ENCODE measurements around the gene DMAC2.
"Not testable (repeated sequence)": the region's sequence is repeated elsewhere in the genome, so short reads cannot be mapped to it uniquely, and the experiment has no call there.

DMAC2 gene

GRCh38 chr19:41421314-41421713, 18.4 kb downstream of the DMAC2 start:
- Mint-ChIP-seq H3K4me3 (no peak overlapping the region), H3K9me3 (no peaks in the 10 kb centered on the region), H3K27ac (no peak overlapping the region), H3K36me3 (ENCODE audit: low read depth) (peaks cover 16% of the 10 kb centered on the region), H3K27me3 (ENCODE audit: low read depth) (no peaks in the 10 kb centered on the region), H3K4me1 (ENCODE audit: low read depth) (no peaks in the 10 kb centered on the region)

GRCh38 chr19:41420101-41420880, 19.4 kb downstream of the DMAC2 start:
- Mint-ChIP-seq H3K27me3 (ENCODE audit: low read depth) (no peaks in the 10 kb centered on the region), H3K4me1 (ENCODE audit: low read depth) (no peaks in the 10 kb centered on the region), H3K27ac (no peak overlapping the region), H3K4me3 (no peak overlapping the region), H3K36me3 (ENCODE audit: low read depth) (peaks cover 15% of the 10 kb centered on the region), H3K9me3 (no peaks in the 10 kb centered on the region)

GRCh38 chr19:41416194-41416674, 23.5 kb downstream of the DMAC2 start:
- no peaks in the 10 kb centered on the region for H3K27me3 Mint-ChIP-seq (ENCODE audit: low read depth)
- H3K4me3 Mint-ChIP-seq = no peak overlapping the region
- peaks cover 20% of the 10 kb centered on the region for H3K36me3 Mint-ChIP-seq (ENCODE audit: low read depth)
- H3K4me1 Mint-ChIP-seq (ENCODE audit: low read depth) = no peaks in the 10 kb centered on the region
- H3K27ac Mint-ChIP-seq = no peak overlapping the region
- H3K9me3 Mint-ChIP-seq = no peaks in the 10 kb centered on the region

- Mint-ChIP-seq H3K9me3 (no peaks in the 10 kb centered on the region), H3K36me3 (ENCODE audit: low read depth) (peaks cover 17% of the 10 kb centered on the region), H3K27ac (no peak overlapping the region), H3K4me3 (no peak overlapping the region), H3K27me3 (ENCODE audit: low read depth) (no peaks in the 10 kb centered on the region), H3K4me1 (ENCODE audit: low read depth) (no peaks in the 10 kb centered on the region)
Observed at GRCh38 chr19:41415154-41415571, 24.5 kb downstream of the DMAC2 start.

GRCh38 chr19:41414461-41414860, 25.3 kb downstream of the DMAC2 start:
- H3K27ac Mint-ChIP-seq = no peak overlapping the region
- H3K27me3 Mint-ChIP-seq (ENCODE audit: low read depth) = no peaks in the 10 kb centered on the region
- no peaks in the 10 kb centered on the region for H3K9me3 Mint-ChIP-seq
- peaks cover 1% of the 10 kb centered on the region for H3K4me1 Mint-ChIP-seq (ENCODE audit: low read depth)
- H3K36me3 Mint-ChIP-seq (ENCODE audit: low read depth) = peaks cover 17% of the 10 kb centered on the region
- H3K4me3 Mint-ChIP-seq = no peak overlapping the region

GRCh38 chr19:41413947-41414346, 25.8 kb downstream of the DMAC2 start:
- no peaks in the 10 kb centered on the region for H3K27me3 Mint-ChIP-seq (ENCODE audit: low read depth)
- H3K9me3 Mint-ChIP-seq = no peaks in the 10 kb centered on the region
- peaks cover 14% of the 10 kb centered on the region for H3K36me3 Mint-ChIP-seq (ENCODE audit: low read depth)
- no peak overlapping the region for H3K27ac Mint-ChIP-seq
- peaks cover 3% of the 10 kb centered on the region for H3K4me1 Mint-ChIP-seq (ENCODE audit: low read depth)
- H3K4me3 Mint-ChIP-seq = no peak overlapping the region

- Mint-ChIP-seq H3K9me3 (no peaks in the 10 kb centered on the region), H3K4me1 (ENCODE audit: low read depth) (peaks cover 3% of the 10 kb centered on the region), H3K27ac (no peak overlapping the region)
Observed at GRCh38 chr19:41412953-41413352, 26.8 kb downstream of the DMAC2 start.

GRCh38 chr19:41411968-41412265, 27.8 kb downstream of the DMAC2 start:
- no peak overlapping the region for H3K4me3 Mint-ChIP-seq
- H3K27ac Mint-ChIP-seq = no peak overlapping the region
- H3K36me3 Mint-ChIP-seq (ENCODE audit: low read depth) = peaks cover 13% of the 10 kb centered on the region
- H3K9me3 Mint-ChIP-seq = no peaks in the 10 kb centered on the region
- H3K27me3 Mint-ChIP-seq (ENCODE audit: low read depth) = no peaks in the 10 kb centered on the region
- peaks cover 4% of the 10 kb centered on the region for H3K4me1 Mint-ChIP-seq (ENCODE audit: low read depth)

More at GRCh38 chr19:41412953-41413352, 26.8 kb downstream of the DMAC2 start:
- no peaks in the 10 kb centered on the region for H3K27me3 Mint-ChIP-seq (ENCODE audit: low read depth)
- H3K36me3 Mint-ChIP-seq (ENCODE audit: low read depth) = peaks cover 14% of the 10 kb centered on the region
- H3K4me3 Mint-ChIP-seq = no peak overlapping the region

GRCh38 chr19:41411100-41411967, 28.4 kb downstream of the DMAC2 start:
- no peaks in the 10 kb centered on the region for H3K27me3 Mint-ChIP-seq (ENCODE audit: low read depth)
- H3K4me3 Mint-ChIP-seq = no peak overlapping the region
- H3K36me3 Mint-ChIP-seq (ENCODE audit: low read depth) = peaks cover 13% of the 10 kb centered on the region

GRCh38 chr19:41410336-41411054, 29.2 kb downstream of the DMAC2 start:
- Mint-ChIP-seq H3K4me3 (no peak overlapping the region), H3K27ac (no peak overlapping the region), H3K4me1 (ENCODE audit: low read depth) (peaks cover 4% of the 10 kb centered on the region)

More at GRCh38 chr19:41411100-41411967, 28.4 kb downstream of the DMAC2 start:
- H3K27ac Mint-ChIP-seq = no peak overlapping the region
- peaks cover 4% of the 10 kb centered on the region for H3K4me1 Mint-ChIP-seq (ENCODE audit: low read depth)
- no peaks in the 10 kb centered on the region for H3K9me3 Mint-ChIP-seq

GRCh38 chr19:41409288-41409687, 30.4 kb downstream of the DMAC2 start:
- Mint-ChIP-seq H3K36me3 (ENCODE audit: low read depth) (peaks cover 10% of the 10 kb centered on the region), H3K27ac (no peak overlapping the region), H3K27me3 (ENCODE audit: low read depth) (no peaks in the 10 kb centered on the region), H3K4me3 (no peak overlapping the region), H3K9me3 (no peaks in the 10 kb centered on the region), H3K4me1 (ENCODE audit: low read depth) (peaks cover 4% of the 10 kb centered on the region)

More at GRCh38 chr19:41410336-41411054, 29.2 kb downstream of the DMAC2 start:
- H3K27me3 Mint-ChIP-seq (ENCODE audit: low read depth) = no peaks in the 10 kb centered on the region
- peaks cover 13% of the 10 kb centered on the region for H3K36me3 Mint-ChIP-seq (ENCODE audit: low read depth)
- H3K9me3 Mint-ChIP-seq = no peaks in the 10 kb centered on the region

GRCh38 chr19:41408846-41409245, 30.9 kb downstream of the DMAC2 start:
- not testable (repeated sequence) for H3K27ac Mint-ChIP-seq; H3K9me3 Mint-ChIP-seq; H3K36me3 Mint-ChIP-seq (ENCODE audit: low read depth); H3K27me3 Mint-ChIP-seq (ENCODE audit: low read depth); H3K4me1 Mint-ChIP-seq (ENCODE audit: low read depth); H3K4me3 Mint-ChIP-seq

GRCh38 chr19:41408256-41408655, 31.5 kb downstream of the DMAC2 start:
- Mint-ChIP-seq H3K36me3 (ENCODE audit: low read depth) (peaks cover 4% of the 10 kb centered on the region), H3K4me1 (ENCODE audit: low read depth) (peaks cover 4% of the 10 kb centered on the region), H3K27ac (no peak overlapping the region), H3K9me3 (no peaks in the 10 kb centered on the region), H3K27me3 (ENCODE audit: low read depth) (no peaks in the 10 kb centered on the region), H3K4me3 (no peak overlapping the region)

GRCh38 chr19:41407271-41407670, 32.4 kb downstream of the DMAC2 start:
- Mint-ChIP-seq H3K27ac (no peak overlapping the region), H3K36me3 (ENCODE audit: low read depth) (peaks cover 4% of the 10 kb centered on the region), H3K27me3 (ENCODE audit: low read depth) (no peaks in the 10 kb centered on the region), H3K4me1 (ENCODE audit: low read depth) (peaks cover 4% of the 10 kb centered on the region), H3K4me3 (no peak overlapping the region), H3K9me3 (no peaks in the 10 kb centered on the region)
